ENCODE measurements around the gene CDPF1.

Gene CDPF1

GRCh38 chr22:46281866-46282678 lies 32.0 kb upstream of the CDPF1 start:
- TF ChIP-seq, protein P1, sequence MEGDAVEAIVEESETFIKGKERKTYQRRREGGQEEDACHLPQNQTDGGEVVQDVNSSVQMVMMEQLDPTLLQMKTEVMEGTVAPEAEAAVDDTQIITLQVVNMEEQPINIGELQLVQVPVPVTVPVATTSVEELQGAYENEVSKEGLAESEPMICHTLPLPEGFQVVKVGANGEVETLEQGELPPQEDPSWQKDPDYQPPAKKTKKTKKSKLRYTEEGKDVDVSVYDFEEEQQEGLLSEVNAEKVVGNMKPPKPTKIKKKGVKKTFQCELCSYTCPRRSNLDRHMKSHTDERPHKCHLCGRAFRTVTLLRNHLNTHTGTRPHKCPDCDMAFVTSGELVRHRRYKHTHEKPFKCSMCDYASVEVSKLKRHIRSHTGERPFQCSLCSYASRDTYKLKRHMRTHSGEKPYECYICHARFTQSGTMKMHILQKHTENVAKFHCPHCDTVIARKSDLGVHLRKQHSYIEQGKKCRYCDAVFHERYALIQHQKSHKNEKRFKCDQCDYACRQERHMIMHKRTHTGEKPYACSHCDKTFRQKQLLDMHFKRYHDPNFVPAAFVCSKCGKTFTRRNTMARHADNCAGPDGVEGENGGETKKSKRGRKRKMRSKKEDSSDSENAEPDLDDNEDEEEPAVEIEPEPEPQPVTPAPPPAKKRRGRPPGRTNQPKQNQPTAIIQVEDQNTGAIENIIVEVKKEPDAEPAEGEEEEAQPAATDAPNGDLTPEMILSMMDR (IDR thresholded peaks at IDR 0.05; ENCODE audit: borderline replicate concordance, control extremely low read depth, extremely low read depth, insufficient read depth, missing control alignments) = no peak
- no peak for DNase-seq (ENCODE audit: low spot score)
- in situ Hi-C loops (cut with MboI; ENCODE audit: low sequenced_read_pairs, unreplicated experiment) = no loop called here

- TF ChIP-seq, protein P1 (IDR thresholded peaks at IDR 0.05; ENCODE audit: borderline replicate concordance, control extremely low read depth, extremely low read depth, insufficient read depth, missing control alignments) = no peak
- in situ Hi-C loops (cut with MboI; ENCODE audit: low sequenced_read_pairs, unreplicated experiment) = no loop called here
- peak; percentile 62 for DNase-seq (ENCODE audit: low spot score)
These were observed 31.0 kb upstream of the CDPF1 start for GRCh38 chr22:46280999-46281623.

GRCh38 chr22:46280063-46280817 lies 30.1 kb upstream of the CDPF1 start:
- in situ Hi-C loops (cut with MboI; ENCODE audit: low sequenced_read_pairs, unreplicated experiment) = no loop called here
- TF ChIP-seq, protein P1 (IDR thresholded peaks at IDR 0.05; ENCODE audit: borderline replicate concordance, control extremely low read depth, extremely low read depth, insufficient read depth, missing control alignments) = no peak
- no peak for DNase-seq (ENCODE audit: low spot score)

GRCh38 chr22:46278656-46279645 lies 28.9 kb upstream of the CDPF1 start:
- in situ Hi-C loops (cut with MboI; ENCODE audit: low sequenced_read_pairs, unreplicated experiment) = no loop called here
- DNase-seq (ENCODE audit: low spot score) = no peak
- TF ChIP-seq, protein P1 (IDR thresholded peaks at IDR 0.05; ENCODE audit: borderline replicate concordance, control extremely low read depth, extremely low read depth, insufficient read depth, missing control alignments) = no peak

GRCh38 chr22:46276563-46276962 lies 26.5 kb upstream of the CDPF1 start:
- DNase-seq (ENCODE audit: low spot score) = no peak
- in situ Hi-C loops (cut with MboI; ENCODE audit: low sequenced_read_pairs, unreplicated experiment) = no loop called here
- TF ChIP-seq, protein P1 (IDR thresholded peaks at IDR 0.05; ENCODE audit: borderline replicate concordance, control extremely low read depth, extremely low read depth, insufficient read depth, missing control alignments) = no peak

Data from GM13976 (cell line).